ENCODE results near the gene EPHA7. TPM values are rescaled to one million over a fixed set of nuclear protein-coding genes. Genes with fewer than 3 reads are reported as not detected.

EPHA7 gene
- total RNA-seq, 1 experiment from 2014 or later = 9.5 TPM

- no peaks in the 10 kb centered on the region for H3K27me3 ChIP-seq (ENCODE audit: insufficient read depth, low read length)
- TF ChIP-seq CTCF (conservative IDR thresholded peaks at IDR 0.05) = peak; percentile 72
- no peak overlapping the region for H3K9ac ChIP-seq (ENCODE audit: extremely low read depth, insufficient read length, low read length)
- no peaks in the 10 kb centered on the region for H3K4me1 ChIP-seq (ENCODE audit: insufficient read depth, low read length)
- no peaks in the 10 kb centered on the region for H4K20me1 ChIP-seq (ENCODE audit: control insufficient read depth, insufficient read depth, insufficient read length)
- no peaks in the 10 kb centered on the region for H3K9me3 ChIP-seq (ENCODE audit: control insufficient read depth, low read depth, low read length)
- H2AFZ ChIP-seq (ENCODE audit: low read length) = no peak overlapping the region
- no peak overlapping the region for H3T11ph ChIP-seq (ENCODE audit: low read length)
- H3K27ac Mint-ChIP-seq = no peak overlapping the region
- no peaks in the 10 kb centered on the region for H3K79me2 ChIP-seq (ENCODE audit: insufficient read depth, low read length)
- no peaks in the 10 kb centered on the region for H3K23me2 ChIP-seq (ENCODE audit: insufficient read length, low read depth, low read length, poor library complexity, severe bottlenecking)
- H3K27ac ChIP-seq (ENCODE audit: insufficient read length, low read depth, low read length) = no peak overlapping the region
- H3K36me3 Mint-ChIP-seq (ENCODE audit: insufficient read depth in 1 of 3, low read depth in 3 of 3) = no peaks in the 10 kb centered on the region; a peak in 1 of 7 replicates
- no peak overlapping the region for H4K5ac ChIP-seq (ENCODE audit: insufficient read length, low read depth, low read length)
- H2BK12ac ChIP-seq (ENCODE audit: insufficient read length, low read depth, low read length) = no peak overlapping the region
- no peak overlapping the region for H4K91ac ChIP-seq (ENCODE audit: insufficient read length, low read depth, low read length)
- no peak overlapping the region for H2AK5ac ChIP-seq (ENCODE audit: insufficient read length, low read length)
- no peak overlapping the region for H3K56ac ChIP-seq (ENCODE audit: insufficient read length, low read depth, low read length)
- no peak overlapping the region for H2BK15ac ChIP-seq (ENCODE audit: low read depth, low read length)
- no peak overlapping the region for H4K8ac ChIP-seq (replicated peaks; ENCODE audit: insufficient read length, low read depth, low read length)
- no peak overlapping the region for H2BK120ac ChIP-seq (ENCODE audit: low read depth, low read length, poor library complexity, severe bottlenecking)
- H3K4me2 ChIP-seq (ENCODE audit: insufficient read depth, insufficient read length, low read length) = no peak overlapping the region
- no peak overlapping the region for H3K4ac ChIP-seq (ENCODE audit: low read depth, low read length)
- WGBS (ENCODE audit: extremely low coverage, insufficient read length, low lambda C conversion rate) = no CpG with 5 or more reads among the region's 2 CpGs
- H3K23ac ChIP-seq (ENCODE audit: insufficient read length, low read depth, low read length) = no peak overlapping the region
- H3K4me3 Mint-ChIP-seq = no peak overlapping the region
- no peak overlapping the region for H2BK20ac ChIP-seq (ENCODE audit: low read depth, low read length, poor library complexity, severe bottlenecking)
- H3K18ac ChIP-seq (ENCODE audit: insufficient read length, low read depth, low read length) = no peak overlapping the region
- no peak overlapping the region for H3K14ac ChIP-seq (ENCODE audit: insufficient read depth, low read length)
- peaks cover 9% of the 10 kb centered on the region for H3K27me3 Mint-ChIP-seq (ENCODE audit: low read depth)
- DNase-seq = peak; percentile 47
- H3K4me1 Mint-ChIP-seq = peaks cover 16 to 24% of the 10 kb centered on the region in 2 experiments; a peak in 3 of 4 replicates
- no peak overlapping the region for H2BK5ac ChIP-seq (ENCODE audit: insufficient read length, low read length)
- peaks cover 0 to 4% of the 10 kb centered on the region in 2 experiments; a peak in 1 of 5 replicates for H3K9me3 Mint-ChIP-seq
- H3K79me1 ChIP-seq (ENCODE audit: insufficient read depth, low read depth, low read length, poor library complexity, severe bottlenecking) = no peaks in the 10 kb centered on the region
Measured at GRCh38 chr6:93423542-93423941, 4.2 kb upstream of the EPHA7 start.

All from H9 (cell line).